Neural cell (in vitro differentiated cells): ENCODE data around the gene SH2D3A.

ENCODE experiments used
- EP300 ChIP-seq: fragments of 450-650 bp; conservative IDR thresholded peaks from 2 replicates; pipeline ENCODE4 v1.6.1; 2014; ENCODE audit warnings: antibody characterized with exemption, mild to moderate bottlenecking, moderate library complexity; ENCODE audit not compliant: poor library complexity, severe bottlenecking
- EZH2 ChIP-seq: fragments of 200-600, 300-800 bp; shearing (Covaris generic), sonication (generic); IDR thresholded peaks from 2 replicates; pipeline ENCODE4 v1.6.1; 2014; ENCODE audit warnings: antibody characterized with exemption, low read length, borderline replicate concordance, mild to moderate bottlenecking; ENCODE audit not compliant: insufficient read depth, poor library complexity, severe bottlenecking
- MXI1 ChIP-seq: fragments of 450-650 bp; conservative IDR thresholded peaks from 2 replicates; pipeline ENCODE4 v1.6.1; 2014; ENCODE audit warnings: antibody characterized with exemption, mild to moderate bottlenecking; ENCODE audit not compliant: poor library complexity, severe bottlenecking
- RAD21 ChIP-seq: fragments of 450-650 bp; conservative IDR thresholded peaks from 2 replicates; pipeline ENCODE4 v1.6.1; 2014; ENCODE audit warnings: antibody characterized with exemption, mild to moderate bottlenecking, moderate library complexity
- SMC3 ChIP-seq: fragments of 450-650 bp; conservative IDR thresholded peaks from 2 replicates; pipeline ENCODE4 v1.6.1; 2014; ENCODE audit warnings: antibody characterized with exemption, mild to moderate bottlenecking, moderate library complexity; ENCODE audit not compliant: poor library complexity
- TAF1 ChIP-seq: IDR thresholded peaks from 2 replicates; pipeline ENCODE4 v1.6.1; 2012; ENCODE audit warnings: low read depth
- TF ChIP-seq, protein P1 (sequence below): IDR thresholded peaks from 2 replicates; pipeline ENCODE4 v1.6.1; 2012; ENCODE audit warnings: borderline replicate concordance
- TF ChIP-seq, protein P2 (sequence below): fragments of 450-650 bp; IDR thresholded peaks from 2 replicates; pipeline ENCODE4 v1.5.1; 2014; ENCODE audit warnings: antibody characterized with exemption, mild to moderate bottlenecking, moderate library complexity; ENCODE audit not compliant: poor library complexity, severe bottlenecking

DNA sequence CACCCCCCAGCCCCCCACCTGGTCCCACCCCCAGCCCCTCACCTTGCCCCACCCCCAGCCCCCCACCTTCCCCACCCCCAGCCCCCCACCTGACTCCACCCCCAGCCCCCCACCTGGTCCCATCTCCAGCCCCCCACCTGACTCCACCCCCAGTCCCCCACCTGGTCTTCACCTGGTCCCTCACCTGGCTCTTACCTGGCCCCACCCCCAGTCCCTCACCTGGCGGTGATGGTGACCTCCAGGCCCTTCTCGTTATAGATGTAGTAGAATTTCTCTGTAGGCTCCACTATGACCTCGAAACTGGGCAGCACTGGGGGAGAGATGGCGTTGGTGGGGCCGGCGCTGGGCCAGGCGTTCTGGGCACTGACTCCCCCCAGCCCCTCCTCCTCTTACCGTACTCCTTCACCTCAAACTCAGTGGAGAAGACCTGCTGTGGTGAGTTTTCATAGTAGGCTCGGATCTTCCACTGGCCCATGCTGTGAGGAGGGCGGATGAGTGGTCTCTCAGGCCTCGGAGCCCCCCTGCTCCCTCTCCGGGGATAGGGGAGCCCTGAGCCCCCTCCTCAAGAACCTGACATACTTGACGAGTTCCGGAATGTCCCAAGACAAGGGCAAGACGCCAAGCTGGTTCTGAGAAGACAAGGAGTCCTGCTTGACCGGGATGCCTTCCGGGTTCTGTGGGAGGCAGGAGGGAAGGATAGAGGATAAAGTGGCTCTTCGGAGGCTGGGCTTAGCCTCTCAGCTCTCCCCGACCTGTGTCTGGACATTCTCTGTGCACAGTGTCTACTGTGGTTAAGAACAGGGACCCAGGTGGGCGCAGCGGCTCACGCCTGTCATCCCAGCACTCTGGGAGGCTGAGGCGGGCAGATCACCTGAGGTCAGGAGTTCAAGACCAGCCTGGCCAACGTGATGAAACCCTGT, 53.2 kb downstream of the SH2D3A start:
- TF ChIP-seq, protein P1, sequence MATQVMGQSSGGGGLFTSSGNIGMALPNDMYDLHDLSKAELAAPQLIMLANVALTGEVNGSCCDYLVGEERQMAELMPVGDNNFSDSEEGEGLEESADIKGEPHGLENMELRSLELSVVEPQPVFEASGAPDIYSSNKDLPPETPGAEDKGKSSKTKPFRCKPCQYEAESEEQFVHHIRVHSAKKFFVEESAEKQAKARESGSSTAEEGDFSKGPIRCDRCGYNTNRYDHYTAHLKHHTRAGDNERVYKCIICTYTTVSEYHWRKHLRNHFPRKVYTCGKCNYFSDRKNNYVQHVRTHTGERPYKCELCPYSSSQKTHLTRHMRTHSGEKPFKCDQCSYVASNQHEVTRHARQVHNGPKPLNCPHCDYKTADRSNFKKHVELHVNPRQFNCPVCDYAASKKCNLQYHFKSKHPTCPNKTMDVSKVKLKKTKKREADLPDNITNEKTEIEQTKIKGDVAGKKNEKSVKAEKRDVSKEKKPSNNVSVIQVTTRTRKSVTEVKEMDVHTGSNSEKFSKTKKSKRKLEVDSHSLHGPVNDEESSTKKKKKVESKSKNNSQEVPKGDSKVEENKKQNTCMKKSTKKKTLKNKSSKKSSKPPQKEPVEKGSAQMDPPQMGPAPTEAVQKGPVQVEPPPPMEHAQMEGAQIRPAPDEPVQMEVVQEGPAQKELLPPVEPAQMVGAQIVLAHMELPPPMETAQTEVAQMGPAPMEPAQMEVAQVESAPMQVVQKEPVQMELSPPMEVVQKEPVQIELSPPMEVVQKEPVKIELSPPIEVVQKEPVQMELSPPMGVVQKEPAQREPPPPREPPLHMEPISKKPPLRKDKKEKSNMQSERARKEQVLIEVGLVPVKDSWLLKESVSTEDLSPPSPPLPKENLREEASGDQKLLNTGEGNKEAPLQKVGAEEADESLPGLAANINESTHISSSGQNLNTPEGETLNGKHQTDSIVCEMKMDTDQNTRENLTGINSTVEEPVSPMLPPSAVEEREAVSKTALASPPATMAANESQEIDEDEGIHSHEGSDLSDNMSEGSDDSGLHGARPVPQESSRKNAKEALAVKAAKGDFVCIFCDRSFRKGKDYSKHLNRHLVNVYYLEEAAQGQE, result no peak
- no peak for TF ChIP-seq TAF1
- no peak for TF ChIP-seq RAD21
- TF ChIP-seq, protein P2, sequence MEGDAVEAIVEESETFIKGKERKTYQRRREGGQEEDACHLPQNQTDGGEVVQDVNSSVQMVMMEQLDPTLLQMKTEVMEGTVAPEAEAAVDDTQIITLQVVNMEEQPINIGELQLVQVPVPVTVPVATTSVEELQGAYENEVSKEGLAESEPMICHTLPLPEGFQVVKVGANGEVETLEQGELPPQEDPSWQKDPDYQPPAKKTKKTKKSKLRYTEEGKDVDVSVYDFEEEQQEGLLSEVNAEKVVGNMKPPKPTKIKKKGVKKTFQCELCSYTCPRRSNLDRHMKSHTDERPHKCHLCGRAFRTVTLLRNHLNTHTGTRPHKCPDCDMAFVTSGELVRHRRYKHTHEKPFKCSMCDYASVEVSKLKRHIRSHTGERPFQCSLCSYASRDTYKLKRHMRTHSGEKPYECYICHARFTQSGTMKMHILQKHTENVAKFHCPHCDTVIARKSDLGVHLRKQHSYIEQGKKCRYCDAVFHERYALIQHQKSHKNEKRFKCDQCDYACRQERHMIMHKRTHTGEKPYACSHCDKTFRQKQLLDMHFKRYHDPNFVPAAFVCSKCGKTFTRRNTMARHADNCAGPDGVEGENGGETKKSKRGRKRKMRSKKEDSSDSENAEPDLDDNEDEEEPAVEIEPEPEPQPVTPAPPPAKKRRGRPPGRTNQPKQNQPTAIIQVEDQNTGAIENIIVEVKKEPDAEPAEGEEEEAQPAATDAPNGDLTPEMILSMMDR, result no peak
- no peak for TF ChIP-seq SMC3
- TF ChIP-seq EZH2, result no peak
- TF ChIP-seq EP300, result no peak
- TF ChIP-seq MXI1, result no peak
